Stimulated activated CD4-positive, alpha-beta T cell treated with anti-CD3 and anti-CD28 coated beads, Interleukin-1b, Interleukin-23, amount 100 ng/mL, for 4 hours (primary cell): ENCODE measurements around the gene RFK.
"Not testable (repeated sequence)": the region's sequence is repeated elsewhere in the genome, so short reads cannot be mapped to it uniquely, and the experiment has no call there.

ENCODE experiments used
- DNase-seq, 2 donors: peaks; one replicate each; pipeline ENCODE4 v3.0.0-alpha.2; 2020; ENCODE audit warnings: low read depth in 2 of 2

Gene RFK

DNA sequence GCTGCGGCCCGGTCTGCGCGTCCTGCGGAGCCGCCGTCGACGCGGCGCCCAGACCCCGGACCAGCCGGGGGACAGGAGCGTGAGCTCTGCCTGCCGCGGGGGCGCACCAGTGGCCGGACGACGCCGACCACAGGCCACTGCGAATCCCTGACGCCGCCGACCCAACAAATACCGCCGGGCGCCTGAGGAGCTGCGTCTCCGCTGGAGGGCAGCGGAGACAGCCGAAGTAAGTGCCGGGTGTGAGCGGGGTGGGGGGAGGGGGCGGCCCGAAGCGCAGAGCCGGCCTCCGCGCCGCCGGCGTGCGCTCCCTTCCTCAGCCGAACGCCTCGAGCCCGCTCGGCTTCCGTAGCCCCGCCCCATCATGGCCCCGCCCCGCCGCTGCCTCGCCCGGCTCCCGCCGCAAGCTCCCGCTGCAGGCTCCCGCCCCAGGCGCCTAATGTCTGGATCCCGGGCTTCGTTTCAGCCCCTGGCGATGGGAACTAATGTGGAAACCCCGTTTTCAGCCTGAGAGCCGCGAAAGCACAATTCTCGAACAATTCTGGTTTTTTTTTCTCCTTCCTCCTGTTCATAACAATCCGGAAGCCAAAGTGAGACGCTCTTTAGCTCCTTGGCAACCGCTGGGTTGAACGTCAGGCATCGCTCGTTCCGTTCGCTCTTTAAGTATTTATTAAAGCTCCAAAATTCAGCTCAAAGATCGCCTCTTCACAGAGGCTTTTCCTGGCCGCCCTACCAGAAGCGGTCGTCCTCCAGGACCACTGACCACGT, at the start of gene RFK:
RFK (minus strand) TSS at position 232 of the 765 bp plus-strand sequence. CDS start 255 bp downstream, outside the sequence.
- peak; percentile 92 to 96 for DNase-seq

DNA sequence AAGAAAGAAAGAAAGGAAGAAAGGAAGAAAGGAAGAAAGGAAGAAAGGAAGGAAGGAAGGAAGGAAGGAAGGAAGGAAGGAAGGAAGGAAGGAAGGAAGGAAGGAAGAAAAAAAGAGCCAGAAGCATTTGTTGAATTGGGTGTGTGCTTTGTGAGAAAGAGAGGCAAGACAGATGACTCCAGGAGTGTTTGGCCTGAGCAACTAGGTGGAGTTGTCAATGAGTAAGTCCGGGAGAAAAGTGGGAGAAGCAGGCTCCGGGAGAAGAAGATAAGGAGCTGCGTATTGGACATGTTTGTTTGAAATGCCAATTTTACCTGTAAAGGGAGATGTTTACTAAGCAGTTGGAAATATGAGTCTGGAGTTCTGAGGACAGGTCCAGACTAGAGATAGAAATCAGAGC, 49.7 kb upstream of the RFK start:
- DNase-seq: no peak

DNA sequence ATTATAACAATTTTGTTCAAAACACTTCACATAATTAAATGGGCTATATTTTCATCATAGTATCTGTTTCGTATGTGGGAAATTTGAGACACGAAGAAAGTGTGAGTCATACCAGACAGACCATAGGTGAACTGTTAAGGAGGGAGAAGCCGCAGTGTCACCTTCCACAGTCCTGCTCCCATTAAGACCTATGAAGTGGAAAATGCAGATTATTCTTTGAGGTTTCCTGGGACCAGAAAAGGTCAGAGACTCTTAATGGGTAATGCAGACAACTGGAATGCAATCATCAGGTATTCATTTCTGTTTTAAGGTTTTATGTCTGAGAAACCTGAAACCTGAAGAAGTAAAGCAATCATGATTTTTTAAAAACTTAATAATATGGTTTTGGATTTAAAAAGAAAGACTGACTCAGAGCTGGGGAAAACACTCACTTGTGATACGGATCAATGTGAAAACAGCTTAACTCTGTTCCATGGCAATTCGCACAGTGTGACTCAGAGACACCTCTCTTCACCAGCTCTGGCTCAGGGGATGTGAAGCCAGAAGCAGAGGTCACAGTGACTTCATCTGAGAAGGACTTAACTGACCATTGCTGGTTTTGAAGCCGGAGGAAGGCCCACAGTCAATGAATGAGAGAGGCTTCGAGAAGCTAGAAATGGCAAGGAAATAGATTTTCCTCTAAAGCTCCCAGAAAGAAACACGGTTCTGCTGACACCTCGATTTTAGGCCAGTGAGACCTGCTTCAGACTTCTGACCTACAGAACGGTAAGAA, 47.5 kb upstream of the RFK start:
- no peak for DNase-seq

DNA sequence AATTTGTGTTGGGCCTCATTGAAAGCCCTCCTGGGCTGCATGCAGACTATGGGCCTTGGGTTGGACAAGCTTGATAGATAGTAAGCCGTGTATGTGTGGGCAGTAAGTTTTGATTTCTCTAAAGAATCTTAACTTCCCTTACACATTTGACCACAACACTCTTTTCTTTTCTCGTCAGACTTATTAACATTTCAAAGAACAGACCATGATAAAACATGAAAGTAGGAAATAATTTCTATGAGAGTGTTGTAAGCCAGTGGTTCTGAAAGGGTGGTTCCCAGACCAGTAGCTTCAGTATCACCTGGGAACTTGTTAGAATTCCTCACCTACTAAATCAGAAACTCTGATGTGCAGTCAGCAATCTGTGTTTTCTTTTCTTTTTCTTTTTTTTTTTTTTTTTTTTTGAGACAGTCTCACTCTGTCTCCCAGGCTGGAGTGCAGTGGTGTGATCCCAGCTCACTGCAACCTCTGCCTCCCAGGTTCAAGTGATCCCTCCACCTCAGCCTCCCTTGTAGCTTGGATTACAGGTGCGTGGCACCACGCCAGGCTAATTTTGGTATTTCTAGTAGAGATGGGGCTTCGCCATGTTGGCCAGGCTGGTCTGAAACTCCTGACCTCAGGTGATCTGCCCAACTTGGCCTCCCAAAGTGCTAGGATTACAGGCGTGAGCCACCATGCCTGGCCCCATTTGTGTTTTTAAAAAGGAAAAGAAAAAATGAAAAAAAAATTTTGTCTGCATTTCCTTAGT, 44.8 kb upstream of the RFK start:
- no peak for DNase-seq

DNA sequence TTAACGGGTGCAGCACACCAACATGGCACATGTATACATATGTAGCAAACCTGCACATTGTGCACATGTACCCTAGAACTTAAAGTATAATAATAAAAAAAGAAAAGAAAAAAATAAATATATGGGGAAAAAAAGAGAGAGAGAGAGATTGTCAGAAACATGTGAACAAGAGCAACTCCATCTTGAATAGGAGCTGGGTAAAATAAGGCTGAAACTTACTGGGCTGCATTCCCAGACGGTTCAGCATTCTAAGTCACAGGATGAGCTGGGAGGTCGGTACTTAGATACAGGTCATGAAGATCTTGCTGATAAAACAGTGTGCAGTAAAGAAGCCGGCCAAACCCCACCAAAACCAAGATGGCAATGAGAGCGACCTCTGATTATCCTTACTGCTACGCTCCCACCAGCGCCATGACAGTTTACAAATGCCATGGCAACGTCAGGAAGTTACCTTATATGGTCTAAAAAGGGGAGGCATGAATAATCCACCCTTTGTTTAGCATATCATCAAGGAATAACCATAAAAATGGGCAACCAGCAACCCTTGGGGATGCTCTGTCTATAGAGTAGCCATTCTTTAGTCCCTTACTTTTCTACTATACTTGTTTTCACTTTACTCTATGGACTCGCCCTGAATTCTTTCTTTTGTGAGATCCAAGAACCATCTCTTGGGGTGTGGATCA, 42.9 kb upstream of the RFK start:
- DNase-seq: not testable (repeated sequence)

DNA sequence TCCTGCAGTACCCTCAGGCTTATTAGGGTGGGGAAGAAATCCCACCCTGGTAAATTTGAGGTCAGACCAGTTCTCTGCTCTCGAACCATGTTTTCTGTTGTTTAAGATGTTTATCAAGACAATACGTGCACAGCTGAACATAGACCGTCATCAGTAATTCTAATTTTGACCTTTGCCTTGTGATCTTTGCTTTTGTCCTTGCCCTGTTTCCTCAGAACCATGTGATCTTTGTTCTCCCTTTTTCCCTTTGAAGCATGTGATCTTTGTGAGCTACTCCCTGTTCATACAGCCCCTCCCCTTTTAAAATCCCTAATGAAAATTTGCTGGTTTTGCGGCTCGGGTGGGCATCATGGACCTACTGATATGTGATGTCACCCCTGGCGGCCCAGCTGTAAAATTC, 40.7 kb upstream of the RFK start:
- not testable (repeated sequence) for DNase-seq

DNA sequence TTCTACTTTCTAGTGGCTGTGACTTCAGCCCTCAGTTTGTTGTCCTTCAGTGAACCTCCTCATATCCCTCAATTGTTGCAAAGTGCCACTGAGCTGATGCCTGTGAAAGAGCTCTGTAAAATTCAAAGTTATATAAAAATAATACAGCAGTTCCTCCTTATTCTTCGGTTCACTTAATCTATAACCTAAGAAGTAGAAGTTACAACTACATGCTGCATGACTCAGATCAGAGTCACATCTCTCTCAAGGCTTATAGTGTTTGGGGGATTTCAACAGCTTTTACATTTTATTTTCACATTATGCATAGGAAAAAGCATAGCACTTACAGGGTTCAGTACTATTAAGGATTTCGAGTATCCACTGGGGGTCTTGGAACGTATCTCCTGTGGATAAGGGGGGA, 39.6 kb upstream of the RFK start:
- no peak for DNase-seq

DNA sequence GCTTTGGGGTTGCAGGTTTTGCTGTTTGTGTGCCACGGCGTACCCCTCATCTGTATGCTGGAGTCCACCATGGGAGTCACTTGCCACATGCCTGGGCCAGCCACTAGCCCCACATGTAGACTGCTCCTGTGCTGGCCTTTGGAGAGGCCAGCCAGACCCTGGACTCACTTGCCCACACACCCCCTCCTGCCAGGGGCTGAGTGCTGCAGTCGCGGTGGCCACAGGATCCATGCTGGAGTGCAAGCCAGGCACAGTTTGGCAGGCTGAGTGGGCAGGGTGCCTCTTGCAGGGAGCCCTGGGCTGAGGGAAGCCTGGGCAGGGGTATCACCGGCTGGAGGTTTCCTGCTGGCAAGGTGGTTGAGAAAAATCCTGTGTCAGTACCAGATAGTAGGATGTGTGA, 39.2 kb upstream of the RFK start:
- DNase-seq: no peak

DNA sequence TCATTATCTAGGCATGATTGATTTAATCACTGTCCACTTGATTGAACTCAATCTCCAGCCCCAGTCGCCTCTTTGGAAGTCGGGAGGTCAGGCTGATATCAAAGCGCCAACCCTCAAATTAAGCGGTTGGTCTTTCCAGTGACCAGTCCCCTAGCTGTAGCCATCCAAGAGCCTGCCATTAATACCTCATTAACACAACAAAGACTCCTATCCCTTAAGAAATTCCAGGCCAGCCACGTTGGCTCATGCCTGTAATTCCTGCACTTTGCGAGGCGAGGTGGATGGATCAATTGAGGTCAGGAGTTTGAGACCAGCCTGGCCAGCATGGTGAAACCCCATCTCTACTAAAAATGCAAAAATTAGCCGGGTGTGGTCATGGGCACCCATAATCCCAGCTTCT, 37.4 kb upstream of the RFK start:
- DNase-seq: no peak

DNA sequence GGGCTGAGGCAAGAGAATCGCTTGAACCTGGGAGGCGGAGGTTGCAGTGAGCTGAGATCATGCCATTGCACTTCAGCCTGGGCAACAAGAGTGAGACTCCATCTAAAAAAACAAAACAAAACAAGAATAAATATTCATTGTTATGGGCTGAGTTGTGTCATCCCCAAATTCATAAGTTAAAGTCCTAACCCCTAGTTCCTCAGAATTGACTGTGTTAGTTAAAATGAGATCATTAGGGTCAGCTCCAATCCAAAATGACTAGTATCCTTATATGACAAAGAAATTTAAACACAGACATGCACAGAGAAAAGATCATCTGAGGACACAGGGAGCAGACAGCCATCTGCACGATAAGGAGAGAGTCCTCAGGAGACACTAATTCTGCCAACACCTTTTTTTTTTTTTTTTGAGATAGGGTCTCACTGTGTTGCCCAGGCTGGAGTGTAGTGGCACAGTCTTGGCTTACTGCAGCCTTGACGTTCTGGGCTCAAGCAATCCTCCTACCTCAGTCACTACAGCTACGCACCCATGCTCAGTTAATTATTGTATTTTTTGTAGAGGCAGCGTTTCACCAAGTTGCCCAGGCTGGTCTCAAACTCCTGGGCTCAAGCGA, 32.7 kb upstream of the RFK start:
- DNase-seq: no peak

DNA sequence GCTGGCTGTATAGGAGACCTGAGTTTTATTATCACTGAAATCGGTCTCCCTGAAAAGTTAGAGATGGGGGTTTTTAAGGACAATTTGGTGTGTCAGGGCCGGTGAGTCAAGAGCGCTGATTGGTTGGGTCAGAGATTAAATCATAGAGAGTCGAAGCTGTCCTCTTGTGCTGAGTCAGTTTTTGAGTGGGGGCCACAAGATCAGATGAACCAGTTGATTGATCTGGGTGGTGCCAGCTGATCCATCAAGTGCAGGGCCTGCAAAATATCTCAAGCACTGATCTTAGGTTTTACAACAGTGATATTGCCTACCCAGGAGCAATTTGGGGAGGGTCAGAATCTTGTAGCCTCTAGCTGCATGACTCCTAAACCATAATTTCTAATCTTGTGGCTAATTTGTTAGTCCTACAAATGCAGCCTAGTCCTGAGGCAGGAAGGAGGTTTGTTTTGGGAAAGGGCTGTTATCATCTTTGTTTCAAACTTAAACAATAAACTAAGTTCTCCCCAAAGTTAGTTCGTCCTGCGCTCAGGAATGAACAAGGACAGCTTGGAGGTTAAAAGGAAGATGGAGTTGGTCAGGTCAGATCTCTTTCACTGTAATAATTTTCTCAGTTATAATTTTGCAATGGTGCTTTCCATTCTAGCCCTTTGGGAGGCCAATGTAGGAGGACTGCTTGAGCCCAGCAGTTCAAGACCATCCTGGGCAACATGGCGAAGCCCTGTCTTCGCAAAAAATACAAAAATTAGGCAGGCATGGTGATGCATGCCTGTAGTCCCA, 31.6 kb upstream of the RFK start:
- DNase-seq: no peak

DNA sequence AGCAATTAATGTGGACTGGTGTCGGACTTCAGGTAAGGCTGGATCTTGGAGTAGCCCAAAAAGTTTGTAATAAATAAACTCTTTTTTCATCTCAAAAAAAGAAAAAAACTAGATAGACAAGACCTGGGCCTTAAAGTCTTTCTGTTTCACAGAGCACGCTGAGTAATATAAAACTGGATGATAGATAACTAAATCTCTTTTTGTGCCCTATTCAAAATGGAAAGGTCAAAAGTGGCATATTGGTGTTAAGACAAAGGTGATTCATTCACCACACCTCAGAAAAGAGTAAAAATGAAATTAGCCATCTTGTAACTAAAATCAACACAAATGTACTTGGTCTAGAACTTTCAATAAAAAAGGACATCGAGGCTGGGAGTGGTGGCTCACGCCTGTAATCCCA, 30.3 kb upstream of the RFK start:
- DNase-seq: no peak

DNA sequence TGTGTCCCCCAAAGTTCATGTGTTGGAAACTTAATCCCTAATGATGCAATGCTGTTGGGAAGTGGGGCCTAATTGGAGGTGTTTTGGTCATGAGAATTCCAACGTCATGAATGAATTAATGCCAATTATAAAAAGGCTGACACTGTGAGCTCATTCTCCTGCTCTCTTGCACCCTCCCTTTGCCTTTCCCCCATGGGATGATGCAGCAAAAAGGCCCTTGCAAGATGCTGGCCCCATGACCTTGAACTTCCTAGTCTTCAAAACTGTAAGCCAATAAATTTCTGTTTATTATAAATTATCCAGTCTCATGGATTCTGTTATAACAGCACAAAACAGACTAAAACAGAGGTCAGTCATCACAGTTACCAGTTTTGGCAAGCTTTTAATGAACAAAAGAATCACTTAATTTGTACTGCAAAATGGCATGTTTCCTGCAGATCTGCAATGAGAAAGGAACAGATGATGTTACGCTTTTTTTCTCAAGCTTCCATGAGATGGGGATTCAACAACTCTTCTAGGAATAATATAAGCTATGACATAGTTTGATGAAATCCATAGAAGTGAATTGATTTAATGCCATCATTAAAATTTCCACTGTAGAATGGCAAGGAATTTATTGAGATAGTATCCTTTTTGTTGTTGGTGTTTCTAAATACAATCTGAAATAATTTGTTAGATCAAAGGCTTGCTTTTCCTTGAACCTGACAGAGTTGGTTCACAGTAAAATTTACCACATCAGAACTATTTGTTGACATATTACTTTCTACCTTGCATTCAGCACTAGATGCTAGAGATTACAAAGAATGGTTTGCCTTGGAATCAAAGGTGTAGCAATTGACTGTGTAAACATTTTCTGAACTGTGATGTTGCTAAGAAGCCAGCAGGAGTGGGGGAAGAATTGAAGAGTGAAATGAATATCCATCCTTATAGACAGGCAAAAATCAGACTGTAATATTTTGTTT, 29.3 kb upstream of the RFK start:
- no peak for DNase-seq

DNA sequence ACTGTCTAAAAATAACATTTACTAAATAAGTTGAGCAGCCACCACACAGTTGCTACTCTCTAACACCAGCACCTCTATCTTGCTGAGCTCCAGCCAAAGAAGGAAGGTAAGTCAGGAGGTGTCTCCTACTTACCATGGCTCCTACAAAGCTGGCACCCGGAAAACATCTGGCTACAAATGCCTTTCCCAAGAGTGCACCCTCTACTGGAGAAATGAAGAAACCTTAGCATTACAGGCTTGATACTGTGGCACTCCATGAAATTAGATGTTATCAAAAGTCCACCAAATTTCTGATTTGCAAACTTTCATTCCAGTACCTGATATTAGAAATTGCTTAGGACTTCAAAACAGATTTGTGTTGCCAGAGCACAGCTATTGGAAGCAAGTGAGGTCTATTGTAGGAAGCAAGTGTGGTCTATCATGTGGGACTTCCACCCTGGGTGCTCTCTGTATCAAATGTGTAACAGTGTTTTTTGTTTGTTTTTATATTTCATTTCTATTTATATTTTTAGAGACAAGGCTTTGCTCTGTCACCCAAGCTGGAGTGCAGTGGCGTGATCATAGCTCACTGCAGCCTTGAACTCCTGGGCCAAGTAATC, 25.7 kb upstream of the RFK start:
- no peak for DNase-seq

DNA sequence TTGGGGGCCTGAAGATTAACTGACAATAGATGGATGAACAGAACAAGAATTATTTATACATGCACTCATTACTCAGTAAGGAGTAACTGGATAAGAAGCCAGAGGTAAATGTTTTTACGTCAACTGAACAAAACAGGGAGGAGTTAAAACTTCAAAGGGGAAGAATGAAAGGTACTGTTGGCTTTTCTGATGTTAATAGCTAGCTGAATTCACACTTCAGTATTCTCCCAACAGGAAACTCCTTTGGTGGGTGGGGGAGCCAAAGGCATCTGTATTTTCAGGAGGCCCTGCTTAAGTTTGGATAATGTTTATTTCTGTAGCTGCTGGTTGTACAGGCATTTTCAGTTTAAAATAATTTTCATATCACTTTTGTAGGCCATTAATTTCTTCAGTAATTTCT, 23.2 kb upstream of the RFK start:
- no peak for DNase-seq

DNA sequence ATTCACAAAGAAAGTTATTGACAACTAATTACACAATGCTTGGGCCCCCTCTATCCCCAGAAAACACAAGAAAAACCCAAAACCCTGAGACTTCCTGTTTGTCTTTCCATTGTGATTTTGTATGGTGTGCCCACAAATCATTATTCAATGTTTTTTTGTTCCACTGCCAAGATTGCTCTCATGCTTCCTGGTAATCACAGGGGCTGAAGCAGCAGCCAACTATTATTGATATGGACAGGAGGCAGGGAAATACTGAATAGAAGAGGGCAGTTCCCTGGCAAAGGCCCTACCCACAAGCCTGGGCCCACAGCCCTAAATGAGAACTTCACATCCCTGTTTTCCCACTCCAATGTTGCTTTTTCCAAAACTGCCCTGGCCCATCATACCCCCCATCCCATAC, 21.5 kb upstream of the RFK start:
- DNase-seq: no peak

DNA sequence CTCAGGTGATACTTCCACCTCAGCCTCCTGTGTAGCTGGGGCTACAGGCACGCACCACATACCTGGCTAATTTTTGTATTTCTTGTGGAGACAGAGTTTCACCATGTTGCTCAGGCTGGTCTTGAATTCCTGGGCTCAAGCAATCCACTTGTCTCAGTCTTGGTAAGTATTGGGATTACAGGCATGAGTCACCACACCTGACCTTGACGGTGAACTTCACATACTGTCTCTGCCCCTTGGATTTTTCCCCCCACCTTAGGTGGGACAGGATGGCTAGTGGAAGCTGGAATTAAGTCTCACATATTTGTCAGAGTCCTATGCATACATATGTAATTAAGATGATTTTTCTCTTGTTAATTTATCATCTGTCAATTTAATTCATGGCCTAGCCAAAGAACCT, 20.9 kb upstream of the RFK start:
- DNase-seq: no peak

DNA sequence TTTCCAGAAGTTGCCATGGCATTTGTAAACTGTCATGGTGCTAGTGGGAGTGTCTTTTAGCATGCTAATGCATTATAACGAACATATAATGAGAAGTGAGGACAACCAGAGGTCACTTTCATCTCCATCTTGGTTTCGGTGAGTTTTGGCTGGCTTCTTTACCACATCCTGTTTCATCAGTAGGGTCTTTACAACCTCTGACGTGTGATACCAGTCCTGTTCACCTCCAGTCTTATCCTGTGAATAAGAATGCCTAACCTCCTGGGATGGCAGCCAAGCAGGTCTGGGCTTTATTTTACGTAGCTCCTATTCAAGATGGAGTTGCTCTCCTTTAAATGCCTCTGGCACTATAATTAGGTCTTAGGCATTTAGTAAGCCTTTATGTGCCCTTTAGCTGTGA, 20.4 kb upstream of the RFK start:
- DNase-seq: no peak

DNA sequence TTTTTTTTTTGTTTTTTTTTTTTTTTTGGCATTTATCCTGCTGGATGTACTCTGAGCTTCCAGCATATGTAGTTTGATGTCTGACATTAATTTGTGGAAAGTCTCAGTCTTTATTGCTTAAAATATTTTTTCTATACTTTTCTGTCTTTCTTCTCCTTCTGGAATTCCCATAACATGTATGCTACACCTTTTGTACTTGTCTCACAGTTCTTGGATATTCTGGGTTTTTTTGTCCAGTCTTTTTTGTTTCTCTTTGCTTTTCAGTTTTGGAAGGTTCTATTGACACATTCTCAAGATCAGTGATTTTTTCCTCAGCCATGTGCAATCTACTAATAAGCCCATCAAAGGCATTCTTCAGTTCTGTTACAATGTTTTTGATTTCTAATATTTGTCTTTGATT, 19.4 kb upstream of the RFK start:
- no peak for DNase-seq
